Measurements from ENCODE around the gene IRF7.
"Not testable (repeated sequence)": the region's sequence is repeated elsewhere in the genome, so short reads cannot be mapped to it uniquely, and the experiment has no call there.

The IRF7 gene

GRCh38 chr11:615504-616319 is at the start of gene IRF7:
TSS of gene IRF7 (minus strand) at chr11:615950. CDS start at chr11:615364, 586 bp downstream.
- DNase-seq, result peak; percentile 88 to 92

DNA sequence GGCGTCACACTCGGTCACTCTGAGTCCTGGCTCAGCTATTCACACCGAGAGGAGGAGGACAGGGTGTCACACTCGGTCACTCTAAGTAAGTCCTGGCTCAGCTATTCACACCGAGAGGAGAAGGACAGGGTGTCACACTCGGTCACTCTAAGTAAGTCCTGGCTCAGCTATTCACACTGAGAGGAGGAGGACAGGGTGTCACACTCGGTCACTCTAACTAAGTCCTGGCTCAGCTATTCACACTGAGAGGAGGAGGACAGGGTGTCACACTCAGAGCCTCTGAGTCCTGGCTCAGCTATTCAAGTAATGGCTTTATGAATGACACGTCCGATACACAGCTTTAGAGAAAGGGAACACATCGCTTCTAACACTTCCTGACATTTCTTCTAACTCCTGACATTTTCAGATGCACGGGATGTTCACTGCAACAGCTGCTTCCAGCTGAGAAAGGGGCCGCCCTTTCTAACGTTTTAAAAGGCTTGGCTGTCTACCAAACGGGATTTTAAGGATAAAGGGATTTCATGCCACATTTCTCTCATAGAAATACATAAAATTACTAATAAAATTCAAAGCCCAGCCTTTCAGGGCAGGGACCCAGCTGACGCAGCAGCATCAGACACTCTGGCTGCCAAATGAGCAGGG is 49.4 kb upstream of the IRF7 start:
- DNase-seq, result no peak

DNA sequence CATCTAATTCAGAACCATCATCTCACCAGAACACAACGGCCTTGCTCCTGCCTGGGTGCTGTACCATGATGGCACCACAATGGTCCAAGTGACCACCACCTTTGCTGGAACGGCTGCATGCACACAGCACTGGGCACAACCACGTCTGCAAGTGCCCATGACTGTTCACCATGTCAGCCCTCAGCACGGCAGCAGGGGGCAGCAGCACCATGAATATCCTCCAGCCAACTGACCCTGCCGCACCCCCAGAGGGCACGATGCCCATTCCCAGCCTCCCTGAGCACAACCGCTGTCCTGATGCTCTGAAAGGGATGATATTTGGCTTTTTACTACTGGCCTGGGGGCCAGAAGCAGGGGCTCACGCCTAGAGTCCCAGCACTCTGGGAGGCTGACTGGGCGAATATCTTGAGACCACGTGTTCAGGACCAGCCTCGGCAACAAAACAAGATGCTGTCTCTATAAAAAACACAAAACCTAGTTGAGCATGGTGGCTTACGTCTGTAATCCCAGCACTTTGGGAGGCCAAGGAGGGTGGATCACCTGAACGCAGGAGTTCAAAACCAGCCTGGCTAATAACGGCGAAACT is 47.0 kb upstream of the IRF7 start:
- peak; percentile 43 to 55 for DNase-seq

DNA sequence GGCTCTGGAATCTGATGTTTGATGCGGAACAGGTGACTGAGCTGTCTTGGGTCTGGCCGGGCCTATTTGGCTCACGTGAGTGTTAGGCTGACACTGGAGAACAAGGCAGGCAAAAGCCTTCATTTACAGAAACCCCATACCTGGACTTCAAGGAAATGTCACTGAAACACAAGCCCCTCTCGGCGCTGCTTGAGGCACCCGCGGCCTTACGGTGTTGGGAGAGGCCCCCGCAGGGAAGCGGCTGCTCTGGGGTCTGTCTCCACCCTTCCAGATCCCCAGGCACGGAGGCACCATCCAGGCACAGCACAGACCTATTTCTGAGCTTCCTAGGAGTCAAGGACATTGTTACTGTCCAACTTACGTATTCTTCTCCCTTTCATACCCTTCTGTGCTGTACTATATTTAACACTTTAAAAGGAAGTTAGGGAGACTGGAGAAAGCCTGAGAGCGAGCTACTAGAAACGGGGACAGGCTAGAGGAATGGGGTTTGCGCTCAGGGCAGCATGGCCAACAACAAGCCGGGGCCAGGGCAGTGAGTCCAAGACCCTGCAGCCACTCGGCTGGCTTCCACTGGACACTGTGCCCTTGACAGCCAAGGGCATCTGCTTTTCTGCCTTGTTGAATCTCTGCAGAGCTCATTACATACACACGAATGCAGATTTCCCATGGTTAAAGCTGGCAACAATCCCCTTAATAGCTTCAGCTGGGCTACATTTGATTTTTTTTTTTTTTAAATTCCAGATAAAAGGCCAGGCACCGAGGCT is 45.1 kb upstream of the IRF7 start:
- no peak for DNase-seq

- no peak for DNase-seq
Measured at GRCh38 chr11:660281-660680, 44.5 kb upstream of the IRF7 start.

DNA sequence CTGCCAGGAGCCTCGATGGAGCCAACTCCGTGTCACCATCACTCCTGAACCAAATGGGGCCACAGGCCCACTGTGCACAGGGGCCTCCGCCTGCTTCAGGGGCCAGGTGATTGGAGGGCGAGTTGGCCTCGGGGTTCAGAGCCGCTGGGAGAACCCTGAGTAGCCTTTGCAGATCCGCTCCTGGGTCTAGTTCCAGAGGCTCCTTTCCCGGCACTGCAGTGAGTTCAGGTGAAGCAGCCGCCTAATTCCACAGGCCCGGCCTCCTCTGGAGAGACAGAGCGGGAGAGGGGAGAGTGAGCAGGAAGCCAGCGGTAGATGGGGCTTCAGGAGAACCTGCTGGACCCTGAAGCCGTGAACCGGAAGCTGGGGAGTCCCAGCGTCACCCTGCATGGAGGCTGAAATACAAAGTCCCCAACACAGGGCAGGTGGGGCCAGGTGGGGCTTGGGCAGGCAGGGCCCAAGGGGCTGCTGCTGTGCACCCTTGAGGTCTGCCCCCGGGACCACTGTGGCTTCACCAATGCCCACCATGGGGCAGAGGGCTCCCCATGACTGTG is 43.9 kb upstream of the IRF7 start:
- DNase-seq, result no peak

- no peak for DNase-seq
Measured at GRCh38 chr11:657691-658126, 42.0 kb upstream of the IRF7 start.

GRCh38 chr11:656866-657265 is 41.1 kb upstream of the IRF7 start:
- DNase-seq, result no peak

- no peak for DNase-seq
Measured at GRCh38 chr11:656426-656825, 40.7 kb upstream of the IRF7 start.

DNA sequence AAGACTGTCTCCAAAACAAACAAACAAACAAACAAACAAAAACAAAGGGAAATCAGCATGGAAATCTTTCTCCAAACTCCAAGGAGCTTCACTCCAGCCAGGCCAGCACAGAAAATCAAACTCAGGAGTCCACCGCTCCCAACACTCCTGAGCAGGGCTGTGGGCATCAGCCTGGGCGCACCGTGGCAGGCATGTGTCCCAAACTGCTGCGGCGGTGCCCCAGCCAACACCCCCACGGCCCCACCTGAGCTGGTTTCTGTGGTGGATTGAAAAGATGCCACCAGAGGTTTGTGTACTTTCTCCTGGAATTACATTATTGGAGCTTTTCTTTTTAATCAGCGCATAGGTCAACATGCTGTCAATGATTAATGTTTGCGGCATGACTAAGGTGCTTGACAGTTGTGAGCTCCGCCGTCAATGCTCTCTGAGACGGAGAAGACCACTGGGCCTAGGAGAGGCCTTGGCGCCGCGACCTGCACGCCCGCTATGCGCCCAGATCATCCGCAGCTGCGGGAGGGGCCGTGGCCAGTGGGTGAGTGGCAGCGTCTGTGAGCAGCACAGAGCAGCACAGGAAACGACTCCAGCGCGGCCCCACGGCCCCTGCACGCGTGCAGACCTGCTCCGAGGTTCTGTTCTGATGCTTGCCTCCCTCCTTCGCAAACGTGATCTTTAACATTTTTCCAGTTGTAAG is 39.4 kb upstream of the IRF7 start:
- no peak for DNase-seq

- not testable (repeated sequence) for DNase-seq
Measured at GRCh38 chr11:654444-654843, 38.7 kb upstream of the IRF7 start.

DNA sequence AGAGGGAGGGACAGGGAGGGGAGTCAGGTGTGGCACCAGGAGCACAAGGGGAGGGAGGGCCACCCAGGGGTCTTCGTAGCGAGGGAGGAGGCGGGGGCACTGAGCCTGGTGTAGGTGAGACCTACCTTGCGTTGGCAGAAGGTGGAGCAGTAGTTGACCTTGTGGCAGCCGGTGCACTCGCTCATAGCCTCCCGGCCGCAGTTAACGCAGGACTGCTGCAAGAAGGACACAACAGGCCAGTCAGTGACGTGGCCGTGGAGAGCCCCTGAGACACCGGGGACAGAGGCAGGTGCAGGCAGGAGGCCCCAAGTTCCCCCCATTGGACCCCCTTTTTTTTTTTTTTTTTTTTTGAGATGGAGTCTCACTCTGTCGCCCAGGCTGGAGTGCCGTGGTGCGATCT is 38.1 kb upstream of the IRF7 start:
- DNase-seq, result no peak

GRCh38 chr11:653136-653535 is 37.4 kb upstream of the IRF7 start:
- peak in 1 of 2 donors; percentile 17 for DNase-seq

GRCh38 chr11:650482-650881 is 34.7 kb upstream of the IRF7 start:
- no peak for DNase-seq

DNA sequence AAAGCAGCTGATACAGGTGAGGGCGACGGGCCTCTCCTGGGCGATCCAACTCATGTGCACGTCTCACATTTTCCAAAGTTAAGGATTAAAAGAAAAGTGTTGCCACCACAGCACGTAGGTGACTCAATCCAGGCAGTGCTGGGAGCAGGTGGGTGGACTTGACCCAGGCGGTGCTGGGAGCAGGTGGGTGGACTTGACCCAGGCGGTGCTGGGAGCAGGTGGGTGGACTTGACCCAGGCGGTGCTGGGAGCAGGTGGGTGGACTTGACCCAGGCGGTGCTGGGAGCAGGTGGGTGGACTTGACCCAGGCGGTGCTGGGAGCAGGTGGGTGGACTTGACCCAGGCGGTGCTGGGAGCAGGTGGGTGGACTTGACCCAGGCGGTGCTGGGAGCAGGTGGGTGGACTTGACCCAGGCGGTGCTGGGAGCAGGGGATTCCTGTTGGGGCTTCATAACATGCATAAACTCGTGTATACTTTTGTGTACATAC is 32.0 kb upstream of the IRF7 start:
- not testable (repeated sequence) for DNase-seq

GRCh38 chr11:646214-646613 is 30.5 kb upstream of the IRF7 start:
- DNase-seq, result no peak

DNA sequence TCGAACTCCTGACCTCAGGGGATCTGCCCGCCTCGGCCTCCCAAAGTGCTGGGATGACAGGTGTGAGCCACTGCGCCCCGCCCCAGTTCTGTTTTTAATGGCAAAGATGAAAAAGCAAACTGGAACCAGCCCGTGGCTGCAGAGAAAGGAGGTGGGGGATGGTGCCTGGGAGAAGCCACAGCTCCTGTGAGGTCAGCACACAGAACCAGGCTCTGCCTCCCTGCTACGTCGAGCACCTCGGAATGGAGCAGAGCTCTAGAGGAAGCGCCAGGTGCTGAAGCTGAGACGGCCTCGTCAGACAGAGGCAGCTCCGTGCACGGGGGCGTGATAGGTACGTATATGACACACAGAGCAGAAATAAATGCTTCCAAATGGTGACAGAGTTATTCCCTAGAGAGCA is 29.8 kb upstream of the IRF7 start:
- no peak for DNase-seq

GRCh38 chr11:643849-644738 is 28.3 kb upstream of the IRF7 start:
- no peak for DNase-seq

DNA sequence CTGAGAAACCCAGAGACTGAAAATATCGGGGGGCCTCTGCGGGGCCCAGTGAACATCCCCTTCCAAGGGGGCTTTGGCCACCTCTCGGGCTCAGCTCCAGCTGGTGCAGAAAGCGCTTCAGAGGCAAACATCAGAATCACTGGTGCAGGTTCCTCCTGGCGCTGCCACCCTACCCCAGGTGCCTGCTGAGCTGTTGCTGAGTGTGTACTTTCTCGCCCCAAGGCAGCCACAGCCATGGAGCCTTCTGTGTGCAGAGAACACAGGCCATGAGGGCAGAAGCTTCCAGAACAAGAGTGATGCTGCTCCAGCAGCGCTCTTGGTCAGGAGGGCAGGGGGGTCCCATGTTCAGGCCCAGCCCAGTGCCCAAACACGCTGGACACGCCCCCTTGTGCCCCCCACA is 27.6 kb upstream of the IRF7 start:
- no peak for DNase-seq

DNA sequence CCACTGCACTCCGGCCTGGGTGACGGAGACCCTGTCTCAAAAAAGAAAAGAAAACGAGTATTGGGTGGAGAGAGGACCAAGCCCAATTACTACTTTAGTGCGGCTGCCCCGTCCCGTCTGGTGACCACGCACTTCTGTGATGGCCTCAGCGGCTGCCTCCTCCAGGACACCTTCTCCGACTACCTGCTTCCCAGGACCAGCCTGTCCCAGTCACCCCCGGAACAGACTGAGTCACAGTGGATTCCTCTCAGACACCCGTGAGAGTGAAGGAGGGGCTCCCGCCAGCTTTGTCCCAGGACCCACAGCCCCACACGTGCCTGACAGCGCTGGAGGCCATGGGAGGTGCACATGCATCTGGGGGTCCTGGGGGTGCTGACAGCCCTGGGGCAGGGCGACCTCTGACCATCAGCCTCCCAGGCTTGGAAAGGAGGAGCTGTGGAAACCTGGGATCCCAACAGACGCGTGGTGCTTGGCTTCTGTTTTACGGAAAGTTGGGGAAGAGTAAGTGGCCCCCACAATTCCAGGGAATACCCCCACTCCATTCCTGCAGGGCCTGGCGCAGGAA is 26.1 kb upstream of the IRF7 start:
- no peak for DNase-seq

Data from CD4-positive, alpha-beta T cell treated with Interleukin-4 for 1 hour (primary cell).